Measurements from ENCODE around the gene TMTC1.

TMTC1 gene

DNA sequence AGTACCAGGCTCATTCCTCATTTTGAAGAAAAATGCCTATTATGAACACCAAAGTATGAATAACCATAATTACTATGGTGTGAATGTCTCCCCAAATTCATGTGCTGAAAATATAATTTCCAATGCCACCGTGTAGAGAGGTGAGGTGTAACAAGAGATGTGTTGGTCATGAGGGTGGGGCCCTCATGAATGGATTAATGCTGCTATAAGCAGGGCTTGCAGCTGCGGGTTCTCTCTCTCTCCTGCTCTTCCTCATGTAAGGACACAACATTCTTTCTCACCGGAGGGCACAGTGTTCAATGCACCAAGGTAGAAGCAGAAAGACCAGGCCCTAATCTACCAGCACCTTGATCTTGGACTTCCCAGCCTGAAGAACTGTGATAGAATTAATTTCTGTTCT lies 70.0 kb downstream of the TMTC1 start:
- FAIRE-seq, result no peak

DNA sequence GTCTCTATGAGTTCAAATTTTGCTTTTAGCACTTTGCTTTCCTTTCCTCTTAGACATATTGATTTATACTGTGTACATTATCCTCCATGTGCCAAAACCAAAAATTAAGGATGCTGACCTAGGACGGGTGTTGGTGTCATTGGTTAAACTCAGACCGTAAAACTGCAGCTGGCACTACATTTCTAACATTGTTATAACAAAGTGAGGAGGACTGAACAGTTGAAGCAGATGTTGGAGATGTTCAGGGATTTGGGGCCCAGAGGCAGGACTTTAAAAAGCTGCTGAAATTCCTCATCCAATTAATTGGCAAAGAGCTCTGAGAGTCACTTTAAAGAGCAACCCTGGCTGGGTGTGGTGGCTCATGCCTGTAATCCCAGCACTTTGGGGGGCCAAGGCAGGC lies 72.4 kb downstream of the TMTC1 start:
- no peak for DNase-seq (ENCODE audit: low spot score)
- FAIRE-seq, result no peak

More for the DNA sequence above, 70.0 kb downstream of the TMTC1 start:
- DNase-seq (ENCODE audit: low spot score), result no peak

DNA sequence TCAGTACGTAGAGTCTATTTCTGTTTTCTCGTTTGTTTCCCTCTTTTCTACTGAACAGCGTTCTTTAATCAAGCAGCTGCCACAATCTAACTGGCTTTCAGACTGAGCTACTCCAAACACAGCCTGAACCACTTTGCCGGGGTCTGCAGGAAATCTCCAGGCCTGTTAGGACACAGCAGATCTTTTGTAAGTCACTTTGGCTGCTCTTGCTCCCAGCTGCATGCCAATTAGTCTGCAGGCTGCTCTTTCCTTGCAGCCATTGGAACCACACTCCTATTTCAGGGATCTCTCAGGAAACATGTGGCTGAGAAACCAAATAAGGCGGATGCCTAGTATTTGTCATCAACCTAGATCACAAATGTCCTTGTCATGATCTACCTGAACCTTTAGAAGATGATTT lies 73.6 kb downstream of the TMTC1 start:
- no peak for DNase-seq (ENCODE audit: low spot score)
- FAIRE-seq, result no peak

DNA sequence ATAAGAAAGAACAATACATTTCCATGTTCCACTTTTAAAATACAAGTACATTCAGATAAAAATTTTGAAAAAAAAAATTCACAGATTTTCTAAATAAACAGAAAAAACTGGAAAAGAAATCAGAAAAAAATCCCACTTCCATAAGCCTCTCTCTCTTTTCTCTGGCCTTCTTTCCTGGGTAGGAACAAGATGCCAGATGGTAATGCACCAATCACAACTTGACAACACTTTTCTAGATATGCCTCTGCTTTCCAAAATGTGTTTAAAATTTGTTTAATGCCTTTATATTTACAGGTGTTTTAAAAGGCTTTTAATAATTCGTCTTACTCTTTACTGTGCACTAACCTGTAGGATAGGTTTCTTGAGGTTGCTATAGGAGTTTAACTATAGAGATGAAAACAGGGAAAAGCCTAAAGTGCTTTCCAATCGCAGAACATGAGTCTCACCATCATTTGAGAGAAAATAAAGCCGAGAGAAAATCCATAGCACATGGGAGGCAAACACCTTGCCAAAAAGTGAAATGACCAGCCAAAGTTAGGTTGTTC lies 74.2 kb downstream of the TMTC1 start:
- no peak for FAIRE-seq
- DNase-seq (ENCODE audit: low spot score), result no peak

DNA sequence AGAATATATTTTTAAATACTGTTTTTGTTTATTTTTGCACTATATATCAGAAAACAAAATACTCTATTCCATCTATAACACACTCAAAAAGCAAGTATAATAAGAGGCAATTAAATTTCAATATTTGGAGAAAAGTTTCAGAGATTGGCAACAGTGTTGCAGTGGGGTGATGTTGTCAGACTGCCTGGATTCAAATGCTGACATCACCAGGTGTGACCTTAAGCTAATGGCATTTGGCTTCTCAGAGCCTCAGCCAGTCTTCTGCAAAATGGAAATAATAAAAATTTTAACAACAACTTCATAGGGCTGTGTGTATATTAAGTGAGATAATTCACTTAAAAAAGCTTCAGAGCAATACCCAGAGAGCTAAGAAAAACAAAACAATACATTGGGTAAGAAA lies 74.7 kb downstream of the TMTC1 start:
- DNase-seq (ENCODE audit: low spot score), result no peak
- FAIRE-seq, result no peak

DNA sequence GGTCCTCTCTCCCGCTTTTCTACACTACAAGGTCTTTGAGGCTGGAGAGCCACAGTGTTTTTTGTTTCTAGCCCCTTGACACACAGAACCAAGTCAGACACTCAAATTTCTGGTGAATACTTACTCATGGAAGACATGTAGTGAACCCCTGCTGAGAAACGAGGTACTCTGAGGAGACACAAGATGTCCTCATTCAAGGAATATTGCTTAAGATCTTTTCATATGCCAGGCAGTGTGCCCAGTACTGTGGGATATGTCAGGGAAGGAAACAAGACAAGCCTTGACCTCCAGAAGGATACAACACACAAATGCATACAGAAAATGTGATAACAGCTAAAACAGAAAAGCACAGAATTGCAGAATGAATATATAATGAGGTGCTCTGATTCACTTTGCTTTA lies 75.9 kb downstream of the TMTC1 start:
- FAIRE-seq, result no peak
- DNase-seq (ENCODE audit: low spot score), result no peak

DNA sequence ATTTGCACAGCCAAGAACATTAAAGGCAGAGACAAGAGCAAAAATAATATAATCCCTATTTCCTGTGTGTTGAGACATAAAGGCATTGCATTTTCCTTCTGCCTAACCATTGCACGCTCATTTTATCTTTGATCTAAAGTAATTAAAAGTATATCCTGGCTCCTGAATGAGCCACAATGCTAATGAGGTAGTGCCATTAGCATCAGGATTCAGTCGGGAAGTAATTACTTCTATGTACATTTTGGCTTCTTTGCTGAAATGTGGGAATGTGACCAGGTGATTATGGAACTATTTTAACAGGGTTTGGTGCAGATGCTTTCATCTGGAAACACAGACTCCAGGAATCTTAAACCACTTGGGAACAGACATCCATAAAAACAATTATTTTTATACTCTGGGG lies 77.4 kb downstream of the TMTC1 start:
- FAIRE-seq (no peak), DNase-seq (ENCODE audit: low spot score) (no peak)

DNA sequence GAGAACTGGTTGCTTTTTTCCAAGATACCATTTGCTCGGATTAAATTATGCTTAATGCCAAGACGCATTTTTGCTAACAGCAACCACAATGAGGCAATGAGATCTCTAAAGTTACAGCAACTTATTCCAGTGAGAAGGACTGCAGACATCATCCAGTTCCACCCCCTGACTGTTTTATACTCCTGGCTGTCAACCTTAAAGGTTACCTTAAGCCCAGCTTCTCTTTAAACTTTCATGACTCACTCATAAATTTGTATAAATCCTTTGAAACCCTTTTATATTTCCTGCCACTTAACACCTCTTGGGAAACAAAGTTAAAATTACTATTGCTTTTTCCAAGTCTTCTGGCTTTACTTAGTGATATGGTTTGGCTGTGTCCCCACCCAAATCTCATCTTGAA lies 80.2 kb downstream of the TMTC1 start:
- FAIRE-seq (no peak), DNase-seq (ENCODE audit: low spot score) (no peak)

DNA sequence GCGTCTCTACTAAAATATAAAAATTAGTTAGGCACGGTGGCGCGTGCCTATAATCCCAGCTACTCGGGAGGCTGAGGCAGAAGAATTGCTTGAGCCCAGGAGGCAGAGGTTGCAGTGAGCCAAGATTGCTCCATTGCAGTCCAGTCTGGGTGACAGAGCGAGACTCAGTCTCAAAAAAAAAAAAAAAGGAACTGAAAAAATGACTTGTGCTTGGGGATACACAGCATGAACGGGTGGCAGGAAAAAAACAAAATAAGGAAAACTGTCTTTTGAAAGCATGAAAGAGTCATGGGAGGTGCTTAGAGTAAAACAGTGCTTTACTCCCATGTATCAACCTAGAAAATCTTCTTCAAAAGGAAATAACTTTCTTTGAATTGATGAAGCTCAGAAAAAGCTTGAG lies 80.8 kb downstream of the TMTC1 start:
- DNase-seq (ENCODE audit: low spot score) (no peak), FAIRE-seq (no peak)

DNA sequence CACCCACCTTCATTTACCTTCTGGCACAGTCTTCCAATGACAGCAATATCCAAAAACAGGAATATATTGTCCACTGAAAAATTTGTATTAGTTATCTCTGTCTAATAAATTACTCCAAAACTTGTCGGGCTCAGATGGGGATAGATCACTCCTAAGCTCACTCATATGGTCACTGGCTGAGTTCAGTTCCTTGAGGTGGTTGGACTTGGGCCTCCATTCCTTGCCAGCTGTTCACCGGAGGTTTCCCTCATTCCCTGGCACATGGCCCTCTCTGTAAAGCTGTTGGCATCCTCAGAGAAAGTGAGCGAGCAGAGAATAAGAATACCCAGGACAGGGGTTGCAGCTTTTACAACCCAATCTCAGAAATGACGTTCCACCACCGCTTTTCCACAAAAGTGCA lies 81.5 kb downstream of the TMTC1 start:
- FAIRE-seq (no peak), DNase-seq (ENCODE audit: low spot score) (no peak)

DNA sequence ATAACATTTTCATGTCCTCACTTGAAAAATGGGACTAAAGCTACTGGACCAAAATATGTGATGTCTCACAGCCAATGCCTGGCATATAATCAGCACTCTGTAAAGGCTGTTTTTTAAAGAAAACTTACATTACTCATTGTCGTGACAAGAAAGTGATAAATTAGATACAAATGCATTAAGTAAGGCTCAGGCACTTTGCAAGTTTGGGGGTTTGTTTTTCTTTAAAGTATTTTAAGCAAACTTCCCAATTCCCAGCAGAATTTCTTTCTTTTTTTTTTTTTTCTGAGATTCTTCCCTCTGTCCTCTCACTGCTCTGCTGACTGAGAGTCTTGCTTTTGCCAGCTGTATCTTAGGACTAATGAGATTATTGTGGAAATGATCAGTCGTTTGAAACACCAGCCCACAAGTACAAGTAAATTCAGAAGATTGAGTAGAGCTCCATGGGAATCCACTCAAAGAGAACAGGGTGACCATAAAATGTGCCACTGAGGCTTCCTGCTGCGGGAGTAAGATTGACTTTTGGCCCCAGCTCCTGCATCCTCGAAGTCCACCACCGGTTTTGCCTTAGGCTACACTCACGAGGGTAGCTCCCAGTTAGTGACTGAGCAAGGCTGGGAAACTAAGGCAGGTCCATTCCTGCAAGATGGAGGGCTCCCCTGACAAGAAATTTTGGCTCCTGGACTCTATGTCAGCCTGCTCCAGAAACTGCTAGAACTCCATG lies 82.8 kb downstream of the TMTC1 start:
- FAIRE-seq, result no peak
- no peak for DNase-seq (ENCODE audit: low spot score)

DNA sequence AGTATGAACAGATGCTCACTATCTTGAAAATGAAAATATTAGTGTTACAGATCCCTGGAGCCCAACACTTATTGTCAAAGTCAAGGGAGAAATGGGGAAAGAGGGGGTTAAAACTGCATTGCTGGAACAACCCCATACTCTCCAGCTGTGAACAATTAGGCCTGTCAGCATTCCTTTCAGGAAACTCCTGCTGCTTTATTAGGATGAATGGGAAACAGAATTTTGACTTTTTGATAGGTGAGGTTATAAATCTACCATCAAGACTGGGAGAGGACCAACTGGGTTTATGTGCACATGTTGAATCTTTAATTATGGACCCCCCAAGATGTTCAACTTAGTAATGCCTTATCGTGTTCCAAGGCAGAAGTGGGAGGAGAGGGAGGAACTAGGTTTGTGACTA lies 85.0 kb downstream of the TMTC1 start:
- DNase-seq (ENCODE audit: low spot score), result no peak

DNA sequence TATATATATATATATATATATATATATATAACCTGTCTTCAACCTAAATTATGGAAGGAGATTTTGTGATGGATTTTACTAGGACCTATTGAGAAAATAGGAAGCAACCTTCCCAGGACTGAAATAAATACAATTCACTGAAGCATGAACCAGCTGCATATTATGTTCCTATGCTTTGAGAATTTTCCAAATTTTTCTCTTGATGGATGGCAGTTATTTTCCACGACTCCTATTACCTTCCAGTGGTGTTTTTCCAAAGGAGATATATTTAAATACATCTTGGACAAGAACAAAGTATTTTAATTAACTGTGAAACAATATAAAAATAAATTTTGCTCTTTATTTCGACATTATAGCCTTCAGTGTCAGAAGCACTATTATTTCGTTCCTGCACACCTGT lies 87.9 kb downstream of the TMTC1 start:
- no peak for FAIRE-seq
- no peak for DNase-seq (ENCODE audit: low spot score)

More for the DNA sequence above, 85.0 kb downstream of the TMTC1 start:
- no peak for FAIRE-seq

DNA sequence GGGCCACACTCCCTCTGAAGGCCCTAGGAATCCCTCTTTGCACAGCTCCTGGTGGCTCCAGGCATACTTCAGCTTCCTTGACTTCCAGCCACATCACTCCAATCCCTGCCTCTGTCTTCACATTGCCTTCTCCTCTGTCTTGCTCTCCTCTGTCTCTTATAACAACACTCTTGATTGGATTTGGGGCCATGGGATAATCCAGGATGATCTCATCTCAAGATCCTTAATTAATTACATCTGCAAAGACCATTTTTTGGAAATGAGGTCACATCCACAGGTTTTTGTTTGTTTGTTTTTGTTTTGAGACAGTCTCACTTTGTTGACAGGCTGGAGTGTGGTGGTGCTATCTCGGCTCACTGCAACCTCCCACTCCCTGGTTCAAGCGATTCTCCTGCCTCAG lies 88.7 kb downstream of the TMTC1 start:
- no peak for DNase-seq (ENCODE audit: low spot score)
- FAIRE-seq, result no peak

DNA sequence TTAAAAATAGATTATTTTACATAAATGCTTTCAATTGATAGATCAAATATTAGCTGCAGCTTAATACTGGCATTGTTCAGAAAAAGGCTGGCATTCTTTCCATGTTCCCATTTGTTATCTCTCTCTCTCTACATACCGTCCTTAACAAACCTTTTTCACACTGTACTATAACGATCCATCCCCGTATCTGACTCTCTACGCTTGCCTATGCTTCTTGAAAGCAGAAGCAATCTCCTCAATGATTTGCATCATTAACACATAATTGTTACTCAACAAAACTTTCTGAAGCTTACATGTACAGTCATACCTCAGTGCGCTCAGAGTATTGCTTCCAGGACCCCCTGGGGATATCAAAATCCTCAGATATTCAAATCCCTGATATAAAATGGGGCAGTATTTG lies 89.7 kb downstream of the TMTC1 start:
- DNase-seq (ENCODE audit: low spot score), result no peak
- no peak for FAIRE-seq

DNA sequence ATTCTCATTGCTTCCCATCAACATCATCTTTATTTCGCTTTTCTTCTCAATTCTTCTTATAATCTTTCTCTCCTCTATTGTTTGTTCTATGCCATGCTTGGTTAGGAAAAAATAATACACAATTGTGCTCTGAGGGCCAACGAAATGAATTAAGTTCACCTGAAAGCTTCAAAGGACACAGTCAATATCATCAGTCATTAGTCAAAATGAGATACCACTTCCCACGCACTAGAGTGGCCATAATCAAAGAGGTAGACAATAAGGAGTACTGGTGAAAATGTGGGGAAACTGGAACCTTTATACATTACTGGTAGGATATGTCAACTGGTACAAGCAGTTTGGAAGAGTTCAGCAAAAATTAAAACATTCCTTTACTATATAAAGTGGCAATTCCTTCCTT lies 91.5 kb downstream of the TMTC1 start:
- no peak for FAIRE-seq
- DNase-seq (ENCODE audit: low spot score), result no peak

DNA sequence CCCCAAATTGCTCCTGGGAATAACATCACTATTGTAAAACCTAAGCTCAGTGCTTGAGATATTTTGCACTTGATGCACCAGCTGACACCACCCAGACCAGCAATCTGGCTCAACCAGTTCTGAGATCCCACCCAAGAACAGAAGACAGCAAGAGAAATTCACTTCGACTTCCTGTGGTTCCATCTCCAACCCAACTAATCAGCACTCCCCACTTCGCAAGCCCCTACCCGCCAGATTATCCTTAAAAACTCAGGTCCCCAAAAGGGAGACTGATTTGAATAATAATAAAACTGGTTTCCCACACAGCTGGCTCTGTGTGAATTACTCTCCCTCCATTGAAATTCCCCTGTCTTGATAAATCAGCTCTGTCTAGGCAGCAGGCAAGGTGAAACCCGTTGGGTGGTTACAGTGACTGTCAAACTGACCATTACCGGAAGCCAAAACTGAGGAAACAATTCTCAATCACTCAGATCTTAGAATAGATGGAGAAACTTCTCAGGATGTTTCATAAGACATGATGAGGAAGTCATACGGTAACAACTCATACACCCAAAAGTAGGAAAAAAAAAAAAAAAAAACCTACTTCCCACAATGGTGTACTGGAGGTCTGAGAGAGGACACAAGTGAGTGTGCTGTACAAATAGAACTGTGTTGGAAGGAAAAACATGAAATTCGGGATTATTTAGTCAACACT lies 92.4 kb downstream of the TMTC1 start:
- DNase-seq (ENCODE audit: low spot score), result no peak
- no peak for FAIRE-seq

DNA sequence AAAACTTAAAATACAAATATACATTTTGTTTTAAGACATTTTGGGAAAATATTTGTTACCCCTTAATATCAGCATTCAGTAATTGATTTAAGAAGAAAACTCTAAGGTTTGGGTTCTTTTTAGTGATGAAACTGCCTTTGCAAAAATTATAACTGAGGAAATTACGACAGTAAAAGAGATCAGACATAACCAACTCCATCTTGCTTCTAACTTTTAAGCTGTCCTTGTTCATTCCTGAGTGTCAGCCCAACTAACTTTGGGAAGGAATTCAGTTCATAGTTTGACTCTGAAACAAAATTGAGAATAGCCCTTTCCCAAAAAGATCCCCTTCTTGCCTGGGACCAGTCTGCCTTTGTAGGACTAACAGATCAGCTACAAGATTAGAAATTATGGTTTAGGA lies 93.0 kb downstream of the TMTC1 start:
- DNase-seq (ENCODE audit: low spot score) (no peak), FAIRE-seq (no peak)

DNA sequence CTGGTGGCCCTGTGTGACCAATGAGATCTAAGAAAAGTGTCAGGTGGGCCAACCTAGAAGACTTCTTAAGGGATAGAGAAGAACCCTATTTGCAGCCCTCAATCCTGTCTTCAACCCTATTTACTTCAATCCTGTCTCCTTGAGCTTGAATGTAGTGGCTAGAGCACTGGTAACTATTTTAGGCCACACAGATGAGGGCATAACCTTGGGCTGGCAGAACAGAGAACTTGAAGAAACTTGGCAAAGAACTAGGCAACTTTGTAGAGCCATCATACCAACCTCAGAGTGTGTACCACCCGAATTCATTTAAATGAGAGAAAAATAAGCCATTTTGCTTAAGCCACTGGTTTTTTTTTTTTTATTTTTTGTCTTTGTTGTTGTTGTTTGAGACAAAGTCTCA lies 94.8 kb downstream of the TMTC1 start:
- no peak for FAIRE-seq
- DNase-seq (ENCODE audit: low spot score), result no peak

DNA sequence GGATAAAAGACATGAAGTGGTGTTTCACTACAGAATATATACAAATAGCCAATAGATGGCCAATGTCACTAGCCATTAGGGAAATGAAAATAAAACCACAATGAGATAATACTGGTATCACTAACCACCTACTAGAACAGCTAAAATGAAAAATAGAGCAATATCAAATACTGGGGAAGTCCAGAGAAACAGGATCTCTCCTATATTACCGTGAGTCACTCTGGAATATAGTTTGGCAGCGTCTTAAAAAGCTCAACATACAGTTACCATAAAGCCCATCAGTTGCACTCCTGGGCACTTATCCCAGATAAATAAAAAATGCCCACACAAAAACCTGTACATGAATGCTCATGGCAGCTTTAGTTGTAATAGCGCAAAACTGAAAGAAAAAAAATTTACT lies 101.7 kb downstream of the TMTC1 start:
- DNase-seq (ENCODE audit: low spot score) (no peak), FAIRE-seq (no peak)

DNA sequence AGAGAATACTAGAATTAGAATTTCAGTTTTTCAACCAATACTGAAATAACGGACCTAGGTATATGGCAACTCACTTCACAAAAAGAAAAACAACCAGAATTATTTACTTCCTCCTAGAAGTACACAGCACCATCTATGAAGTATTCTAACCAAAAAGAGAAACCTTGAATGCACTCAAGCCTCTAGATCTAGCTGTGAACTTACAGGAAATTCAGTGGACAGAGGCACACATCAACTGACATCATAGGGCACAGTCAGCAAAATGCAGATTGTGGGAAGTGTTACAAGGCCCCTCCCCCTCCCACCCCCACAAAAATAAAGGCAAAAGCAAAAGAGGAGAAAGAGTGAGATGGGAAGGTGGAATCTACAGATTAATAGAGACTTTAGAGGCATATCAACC lies 102.4 kb downstream of the TMTC1 start:
- FAIRE-seq, result no peak
- DNase-seq (ENCODE audit: low spot score), result no peak

DNA sequence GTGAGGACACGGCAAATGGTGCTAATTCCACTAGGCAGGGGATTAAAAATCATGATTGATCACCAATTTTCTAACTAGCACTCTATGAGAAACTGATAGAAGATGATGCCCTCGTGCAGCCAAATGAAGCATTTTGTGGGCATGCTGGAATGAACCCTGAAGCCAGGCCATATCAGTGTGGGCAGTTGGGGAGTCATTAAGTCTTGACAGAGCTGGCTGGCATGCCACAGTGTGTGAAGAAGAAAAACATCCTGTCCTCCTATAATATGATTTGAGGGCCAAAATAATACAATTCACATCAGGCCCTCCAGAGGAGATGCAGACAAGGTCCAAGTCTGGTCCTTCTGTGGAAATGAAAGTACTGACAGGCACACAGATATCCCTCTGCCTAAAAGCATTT lies 107.1 kb downstream of the TMTC1 start:
- FAIRE-seq (no peak), DNase-seq (ENCODE audit: low spot score) (no peak)

DNA sequence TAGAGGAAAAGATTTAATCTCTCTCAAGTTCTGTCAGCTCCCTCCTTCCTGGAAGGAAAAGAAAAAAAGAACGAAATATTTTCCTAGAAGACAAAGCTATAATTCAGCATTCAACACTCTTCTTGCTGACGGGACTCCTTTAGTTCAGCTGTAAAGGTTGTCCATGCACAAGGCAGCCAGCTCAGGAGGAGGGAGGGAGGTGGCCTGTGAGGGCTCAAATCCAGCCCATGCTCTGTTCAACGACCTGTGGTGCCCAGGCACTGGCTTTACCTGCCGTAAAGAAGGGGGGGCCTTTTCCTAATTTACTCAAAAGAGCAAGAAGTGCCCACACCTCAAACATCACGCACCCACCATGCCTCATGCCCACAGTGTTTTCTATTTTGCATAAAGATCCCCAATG lies 109.3 kb downstream of the TMTC1 start:
- DNase-seq (ENCODE audit: low spot score) (no peak), FAIRE-seq (no peak)

All from RCC 7860 (cell line).